GM13976 (cell line): ENCODE measurements around the gene EVC2.

Experiments used
- DNase-seq: peaks from one replicate; pipeline ENCODE4 v3.0.0; 2012; ENCODE audit warnings: low spot score
- CTCF ChIP-seq: IDR thresholded peaks from 2 replicates; pipeline ENCODE4 v1.5.1; 2012; ENCODE audit warnings: borderline replicate concordance, mild to moderate bottlenecking; ENCODE audit not compliant: insufficient read depth; ENCODE audit errors: extremely low read depth, missing control alignments, control extremely low read depth
- in situ Hi-C: fragments of 300-500 bp; cut with MboI; formaldehyde crosslinking; loops from one replicate; pipeline ENCODE4 v1.12.0; 2022; ENCODE audit warnings: low sequenced_read_pairs, mixed read lengths, inconsistent platforms; ENCODE audit not compliant: unreplicated experiment

The EVC2 gene

GRCh38 chr4:5588046-5588445 lies 120.3 kb downstream of the EVC2 start:
- in situ Hi-C loops = no loop called here
- DNase-seq = no peak

DNA sequence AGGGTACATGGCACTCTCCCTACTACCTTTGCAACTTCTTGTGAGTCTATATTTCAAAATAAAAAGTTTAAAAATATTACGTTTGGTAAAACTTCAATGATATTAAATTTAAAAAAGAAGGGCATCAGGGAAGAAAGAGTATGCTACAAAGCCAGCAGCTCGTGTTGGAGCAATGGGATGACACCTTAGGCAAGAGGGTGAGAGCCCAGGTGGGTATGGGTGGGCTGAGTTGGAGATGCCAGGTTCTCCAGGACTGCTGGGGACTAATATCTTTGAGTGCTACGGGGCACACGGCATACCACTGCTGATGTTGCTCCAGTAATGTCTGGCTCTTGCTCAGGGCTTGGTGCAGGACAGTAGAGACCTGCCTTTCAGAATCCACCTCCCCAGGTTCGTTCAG lies 132.4 kb downstream of the EVC2 start:
- no peak for DNase-seq
- TF ChIP-seq CTCF = no peak
- in situ Hi-C loops = no loop called here

More at GRCh38 chr4:5588046-5588445, 120.3 kb downstream of the EVC2 start:
- no peak for TF ChIP-seq CTCF

GRCh38 chr4:5574386-5574785 lies 134.0 kb downstream of the EVC2 start:
- in situ Hi-C loops = no loop called here

DNA sequence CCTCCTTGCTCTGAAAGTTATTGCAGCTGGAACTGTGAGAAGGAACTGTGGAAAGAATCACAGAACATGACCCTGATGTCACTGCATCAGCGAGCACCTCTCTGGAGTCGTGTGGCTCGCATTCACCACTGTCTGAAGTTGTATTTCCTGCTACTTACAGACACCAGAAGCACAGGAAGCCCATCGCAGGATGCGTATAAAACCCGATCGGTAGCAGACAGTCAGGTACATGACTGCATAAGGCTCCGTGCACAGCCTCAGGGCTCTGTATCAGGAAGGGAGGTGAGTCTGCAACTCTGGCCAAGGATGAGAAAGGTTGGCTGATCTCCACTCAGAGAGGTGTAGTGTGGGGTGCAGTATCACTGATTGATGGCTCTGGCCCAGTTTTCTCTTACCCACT lies 134.4 kb downstream of the EVC2 start:
- no peak for DNase-seq
- in situ Hi-C loops = no loop called here
- TF ChIP-seq CTCF = no peak

More at GRCh38 chr4:5574386-5574785, 134.0 kb downstream of the EVC2 start:
- no peak for TF ChIP-seq CTCF
- DNase-seq = no peak

GRCh38 chr4:5572751-5573150 lies 135.6 kb downstream of the EVC2 start:
- no peak for DNase-seq
- no peak for TF ChIP-seq CTCF
- in situ Hi-C loops = no loop called here

DNA sequence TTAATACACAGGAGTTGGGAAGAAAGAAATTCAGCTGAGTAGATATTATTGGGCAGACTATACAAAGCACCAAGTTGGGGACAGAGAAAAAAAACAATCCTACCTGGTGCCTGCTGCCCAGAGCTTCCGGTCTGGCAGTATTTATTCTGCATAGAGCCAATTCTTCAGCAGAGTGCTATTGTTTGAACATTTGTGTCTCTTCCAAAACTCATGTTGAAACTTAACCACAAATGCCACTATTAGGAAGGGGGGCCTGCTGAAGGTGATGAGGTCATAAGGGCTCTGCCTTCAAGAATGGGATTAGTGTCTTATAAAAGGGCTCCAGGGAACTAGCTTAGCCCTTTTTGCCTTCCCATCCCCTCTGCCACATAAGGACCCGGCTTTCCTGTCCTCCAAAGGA lies 136.2 kb downstream of the EVC2 start:
- no peak for DNase-seq
- no peak for TF ChIP-seq CTCF

DNA sequence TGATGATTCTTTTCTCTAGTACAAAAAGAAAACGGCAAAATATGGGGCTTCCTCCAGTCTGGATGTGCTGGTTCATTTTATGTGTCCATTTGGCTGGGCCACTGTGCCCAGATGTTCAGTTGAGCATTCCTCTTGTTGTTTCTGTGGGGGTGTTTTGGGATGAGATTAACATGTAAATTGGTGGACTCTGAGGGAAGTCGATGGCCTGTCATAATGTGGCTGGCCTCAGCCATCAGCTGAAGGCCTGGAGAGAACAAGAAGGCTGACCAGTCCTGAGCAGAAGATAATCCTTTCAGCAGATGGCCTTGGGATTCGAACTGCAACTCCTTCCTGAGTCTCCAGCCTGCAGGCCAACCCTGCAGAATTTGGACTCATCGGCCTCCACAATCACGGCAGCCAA lies 136.7 kb downstream of the EVC2 start:
- in situ Hi-C loops = no loop called here
- DNase-seq = no peak
- TF ChIP-seq CTCF = no peak

More for the DNA sequence above, 136.2 kb downstream of the EVC2 start:
- in situ Hi-C loops = no loop called here
